Immature natural killer cell (primary cell): ENCODE data around the gene SYK. TPM values are rescaled to one million over a fixed set of nuclear protein-coding genes. Genes with fewer than 3 reads are reported as not detected.

Experiments
- DNase-seq, 3 donors: peaks; one replicate each; pipeline ENCODE4 v3.0.0; 2022; ENCODE audit warnings: mixed read lengths in 1 of 3
- H3K27ac Mint-ChIP-seq, 6 donors: one replicate each; pipeline ENCODE4 v1.8.0; 2020; ENCODE audit warnings: mixed read lengths in 6 of 6, mild to moderate bottlenecking in 5 of 6, inconsistent platforms in 4 of 6, moderate library complexity in 3 of 6
- H3K27me3 Mint-ChIP-seq, 3 donors: one replicate each; pipeline ENCODE4 v1.8.0; 2020 to 2021; ENCODE audit warnings: low read depth in 3 of 3, mild to moderate bottlenecking in 3 of 3, mixed read lengths in 3 of 3, moderate library complexity in 3 of 3, inconsistent platforms in 1 of 3
- H3K36me3 Mint-ChIP-seq, 3 donors: one replicate each; pipeline ENCODE4 v1.8.0; 2020; ENCODE audit warnings: mixed read lengths in 3 of 3, inconsistent platforms in 2 of 3, mild to moderate bottlenecking in 2 of 3
- H3K4me1 Mint-ChIP-seq, 2 donors: one replicate each; pipeline ENCODE4 v1.8.0; 2020; ENCODE audit warnings: inconsistent platforms in 2 of 2, mild to moderate bottlenecking in 2 of 2, mixed read lengths in 2 of 2, moderate library complexity in 1 of 2
- H3K4me3 Mint-ChIP-seq, 5 donors: one replicate each; pipeline ENCODE4 v1.8.0; 2020; ENCODE audit warnings: mild to moderate bottlenecking in 5 of 5, mixed read lengths in 5 of 5, inconsistent platforms in 3 of 5, moderate library complexity in 3 of 5
- H3K9me3 Mint-ChIP-seq, 6 donors: one replicate each; pipeline ENCODE4 v1.8.0; 2020; ENCODE audit warnings: mild to moderate bottlenecking in 6 of 6, mixed read lengths in 6 of 6, inconsistent platforms in 4 of 6, moderate library complexity in 3 of 6
- polyA plus RNA-seq, 3 donors: library from polyadenylated mRNA; unstranded; fragments of 300-500 nt; fragmentation: Illumina TruSeq; gene quantifications; one replicate each; pipeline ENCODE4 v1.2.3, GENCODE V29; 2021

SYK gene
- polyA plus RNA-seq, 3 donors from 2014 or later, result 50.1 to 125 (median 82.6) TPM

GRCh38 chr9:90868555-90868954 lies 66.9 kb downstream of the SYK start:
- no peak for DNase-seq
- peaks cover 9 to 28% of the 10 kb centered on the region in 2 donors for H3K4me1 Mint-ChIP-seq
- no peaks in the 10 kb centered on the region for H3K9me3 Mint-ChIP-seq
- no peak overlapping the region for H3K4me3 Mint-ChIP-seq
- H3K36me3 Mint-ChIP-seq, result peaks cover 6 to 46% (median 9%) of the 10 kb centered on the region in 3 donors
- H3K27me3 Mint-ChIP-seq, result peaks cover 0 to 3% (median 1%) of the 10 kb centered on the region in 3 donors
- H3K27ac Mint-ChIP-seq, result no peak overlapping the region

- Mint-ChIP-seq H3K36me3 (peaks cover 8 to 49% (median 9%) of the 10 kb centered on the region in 3 donors), H3K4me3 (no peak overlapping the region), H3K27me3 (peaks cover 0 to 3% (median 0%) of the 10 kb centered on the region in 3 donors), H3K4me1 (peaks cover 9 to 26% of the 10 kb centered on the region in 2 donors), H3K27ac (no peak overlapping the region), H3K9me3 (no peaks in the 10 kb centered on the region)
- DNase-seq, result no peak
Measured at GRCh38 chr9:90869361-90869760, 67.7 kb downstream of the SYK start.

GRCh38 chr9:90870621-90871326 lies 69.2 kb downstream of the SYK start:
- Mint-ChIP-seq H3K27ac (no peak overlapping the region), H3K36me3 (peaks cover 3 to 46% (median 4%) of the 10 kb centered on the region in 3 donors), H3K4me3 (no peak overlapping the region), H3K27me3 (peaks cover 0 to 3% (median 0%) of the 10 kb centered on the region in 3 donors), H3K4me1 (peaks cover 4 to 21% of the 10 kb centered on the region in 2 donors), H3K9me3 (no peaks in the 10 kb centered on the region)
- DNase-seq, result peak; percentile 35 to 42 (median 39)

DNA sequence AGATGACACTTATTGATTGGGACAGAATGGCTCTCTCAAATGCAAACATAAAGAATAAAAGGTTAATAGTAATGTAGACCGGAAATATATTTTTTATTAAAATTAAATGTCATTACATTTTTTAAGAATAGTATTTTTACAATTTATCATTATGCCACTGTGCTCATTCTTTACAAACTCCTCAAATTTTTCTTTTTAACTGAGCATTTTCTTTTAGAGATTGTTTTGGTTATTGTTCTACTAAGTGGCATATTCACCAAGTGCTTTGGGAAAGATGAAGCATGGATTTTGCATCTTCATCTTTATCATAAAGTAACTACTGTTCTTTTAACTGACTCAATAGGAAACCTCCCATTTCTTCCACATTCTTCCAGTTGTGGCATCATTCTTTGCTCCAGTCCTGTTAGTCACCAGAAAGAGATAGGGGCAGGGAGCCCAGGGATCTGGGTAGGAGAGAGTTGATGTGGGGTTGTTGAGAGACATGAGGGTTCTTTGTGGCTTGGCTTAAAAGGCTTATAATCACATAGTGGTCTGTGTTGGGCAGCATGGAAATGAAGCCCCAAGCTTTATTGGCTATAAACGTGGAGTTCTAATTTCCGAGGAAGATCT lies 69.8 kb downstream of the SYK start:
- Mint-ChIP-seq H3K4me3 (no peak overlapping the region), H3K27ac (no peak overlapping the region), H3K9me3 (no peaks in the 10 kb centered on the region), H3K36me3 (peaks cover 8 to 46% (median 8%) of the 10 kb centered on the region in 3 donors), H3K4me1 (peaks cover 4 to 21% of the 10 kb centered on the region in 2 donors), H3K27me3 (peaks cover 0 to 3% (median 0%) of the 10 kb centered on the region in 3 donors)
- no peak for DNase-seq

DNA sequence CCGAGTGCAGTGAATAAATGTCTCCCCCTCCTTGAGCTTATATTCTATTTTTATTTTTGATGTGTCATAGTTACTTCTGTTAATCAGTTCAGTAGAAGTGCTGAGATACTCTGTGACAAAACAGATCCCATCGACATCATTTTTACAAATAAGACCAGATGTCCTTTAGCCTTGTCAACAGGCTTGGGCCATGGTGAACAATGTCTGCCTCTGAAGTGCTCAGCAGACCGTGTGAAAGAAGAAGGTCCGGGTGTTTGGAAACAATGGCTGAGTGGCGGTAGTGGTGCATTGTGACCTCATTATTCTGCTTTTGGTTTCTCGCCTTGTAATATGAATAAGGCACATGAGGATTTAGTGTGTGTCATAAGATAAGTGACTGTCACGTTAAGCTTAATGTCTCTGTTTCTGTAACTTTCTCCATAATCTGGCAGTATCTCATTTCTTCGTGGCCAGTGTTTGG lies 71.2 kb downstream of the SYK start:
- H3K9me3 Mint-ChIP-seq, result no peaks in the 10 kb centered on the region
- peak overlapping the region in 2 of 6 donors; percentile 15 to 72 for H3K27ac Mint-ChIP-seq
- DNase-seq, result peak in 1 of 3 donors; percentile 11
- peaks cover 6 to 42% (median 8%) of the 10 kb centered on the region in 3 donors for H3K36me3 Mint-ChIP-seq
- peaks cover 0 to 5% (median 0%) of the 10 kb centered on the region in 3 donors for H3K27me3 Mint-ChIP-seq
- H3K4me3 Mint-ChIP-seq, result no peak overlapping the region
- H3K4me1 Mint-ChIP-seq, result peaks cover 4 to 15% of the 10 kb centered on the region in 2 donors

- DNase-seq, result no peak
- Mint-ChIP-seq H3K4me1 (peaks cover 4 to 15% of the 10 kb centered on the region in 2 donors), H3K36me3 (peaks cover 6 to 44% (median 11%) of the 10 kb centered on the region in 3 donors), H3K9me3 (no peaks in the 10 kb centered on the region), H3K27me3 (peaks cover 0 to 2% (median 0%) of the 10 kb centered on the region in 3 donors), H3K27ac (peak overlapping the region in 1 of 6 donors; percentile 72), H3K4me3 (no peak overlapping the region)
Measured at GRCh38 chr9:90873422-90873821, 71.8 kb downstream of the SYK start.

GRCh38 chr9:90874194-90874593 lies 72.6 kb downstream of the SYK start:
- DNase-seq, result peak in 1 of 3 donors; percentile 14
- Mint-ChIP-seq H3K4me1 (peaks cover 4 to 15% of the 10 kb centered on the region in 2 donors), H3K36me3 (peaks cover 6 to 48% (median 15%) of the 10 kb centered on the region in 3 donors), H3K27me3 (peaks cover 0 to 2% (median 0%) of the 10 kb centered on the region in 3 donors), H3K9me3 (no peaks in the 10 kb centered on the region), H3K4me3 (no peak overlapping the region), H3K27ac (peak overlapping the region in 2 of 6 donors; percentile 28 to 31)

GRCh38 chr9:90878562-90878961 lies 76.9 kb downstream of the SYK start:
- Mint-ChIP-seq H3K27me3 (peaks cover 0 to 4% (median 2%) of the 10 kb centered on the region in 3 donors), H3K27ac (no peak overlapping the region), H3K4me3 (no peak overlapping the region), H3K4me1 (peaks cover 4 to 8% of the 10 kb centered on the region in 2 donors), H3K9me3 (no peaks in the 10 kb centered on the region), H3K36me3 (peaks cover 22 to 70% (median 22%) of the 10 kb centered on the region in 3 donors)
- no peak for DNase-seq

DNA sequence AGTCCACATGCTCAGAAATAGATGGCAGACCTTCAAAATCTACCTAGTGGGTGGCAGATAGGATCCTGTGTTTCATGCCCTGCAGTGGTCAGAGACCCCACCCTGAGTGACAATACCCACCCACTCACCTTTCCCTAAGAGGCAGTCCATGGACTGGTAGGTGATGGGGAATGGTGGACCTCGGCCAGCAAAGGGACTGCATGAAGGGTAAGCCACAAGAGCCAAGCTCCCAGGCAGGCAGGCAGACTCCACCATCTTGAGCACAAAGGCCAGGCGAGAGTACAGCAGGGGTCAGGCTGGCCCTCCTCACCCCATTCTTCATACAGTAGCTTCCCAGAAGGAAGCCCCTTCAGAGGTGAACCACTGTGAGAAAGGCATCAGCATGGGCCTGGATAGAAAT lies 78.4 kb downstream of the SYK start:
- peaks cover 0 to 4% (median 2%) of the 10 kb centered on the region in 3 donors for H3K27me3 Mint-ChIP-seq
- H3K9me3 Mint-ChIP-seq, result no peaks in the 10 kb centered on the region
- peaks cover 19 to 60% (median 29%) of the 10 kb centered on the region in 3 donors for H3K36me3 Mint-ChIP-seq
- no peak overlapping the region for H3K4me3 Mint-ChIP-seq
- no peaks in the 10 kb centered on the region for H3K4me1 Mint-ChIP-seq
- no peak for DNase-seq
- H3K27ac Mint-ChIP-seq, result peak overlapping the region in 3 of 6 donors; percentile 22 to 64 (median 26)

DNA sequence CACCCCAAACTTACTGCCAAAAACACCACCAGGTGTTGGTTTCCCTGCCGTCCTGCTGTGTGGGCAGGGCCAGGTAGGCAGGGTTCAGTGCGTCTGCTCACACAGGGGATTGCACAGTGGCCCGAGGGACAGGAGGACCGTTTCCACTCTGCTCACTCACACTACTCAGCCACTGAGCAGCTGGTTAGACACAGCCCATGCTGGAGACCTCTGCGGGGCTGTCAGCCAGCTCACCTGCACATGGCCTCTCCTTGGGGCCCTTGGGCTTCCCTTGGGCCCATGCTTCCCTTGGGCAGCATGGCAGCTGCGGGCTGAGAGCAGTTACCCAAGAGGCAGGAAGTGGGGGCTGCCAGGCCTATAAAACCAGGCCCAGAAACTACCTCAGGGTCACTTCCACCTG lies 79.0 kb downstream of the SYK start:
- H3K4me3 Mint-ChIP-seq, result no peak overlapping the region
- no peaks in the 10 kb centered on the region for H3K4me1 Mint-ChIP-seq
- peaks cover 19 to 63% (median 35%) of the 10 kb centered on the region in 3 donors for H3K36me3 Mint-ChIP-seq
- H3K27ac Mint-ChIP-seq, result peak overlapping the region in 2 of 6 donors; percentile 46 to 64
- H3K27me3 Mint-ChIP-seq, result peaks cover 0 to 4% (median 2%) of the 10 kb centered on the region in 3 donors
- H3K9me3 Mint-ChIP-seq, result no peaks in the 10 kb centered on the region
- no peak for DNase-seq

DNA sequence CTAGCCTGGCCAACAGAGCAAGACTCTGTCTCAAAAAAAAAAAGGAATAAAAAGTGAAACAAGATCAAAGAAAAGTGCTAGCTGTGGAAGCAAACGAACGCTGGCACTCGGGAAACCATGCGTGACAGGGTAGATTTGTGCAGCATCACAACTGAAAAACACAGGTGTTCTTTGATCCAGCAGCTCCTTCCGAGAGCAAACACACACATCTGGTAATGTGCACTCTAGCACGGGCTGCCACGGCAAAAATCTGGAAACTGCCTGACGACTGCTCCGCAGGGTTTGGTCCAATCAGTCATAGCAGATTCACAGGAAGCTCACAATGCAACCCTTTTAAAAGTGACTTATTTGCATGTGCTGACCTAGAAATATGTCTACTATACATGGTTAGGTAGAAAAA lies 80.0 kb downstream of the SYK start:
- H3K36me3 Mint-ChIP-seq, result peaks cover 15 to 63% (median 30%) of the 10 kb centered on the region in 3 donors
- H3K4me1 Mint-ChIP-seq, result no peaks in the 10 kb centered on the region
- no peaks in the 10 kb centered on the region for H3K9me3 Mint-ChIP-seq
- no peak overlapping the region for H3K4me3 Mint-ChIP-seq
- peaks cover 0 to 4% (median 2%) of the 10 kb centered on the region in 3 donors for H3K27me3 Mint-ChIP-seq
- no peak for DNase-seq
- no peak overlapping the region for H3K27ac Mint-ChIP-seq

GRCh38 chr9:90882991-90883600 lies 81.5 kb downstream of the SYK start:
- H3K27ac Mint-ChIP-seq, result peak overlapping the region in 2 of 6 donors; percentile 59 to 66
- H3K4me3 Mint-ChIP-seq, result no peak overlapping the region
- H3K36me3 Mint-ChIP-seq, result peaks cover 14 to 60% (median 31%) of the 10 kb centered on the region in 3 donors
- no peaks in the 10 kb centered on the region for H3K4me1 Mint-ChIP-seq
- DNase-seq, result no peak
- H3K9me3 Mint-ChIP-seq, result no peaks in the 10 kb centered on the region
- H3K27me3 Mint-ChIP-seq, result peaks cover 0 to 4% (median 0%) of the 10 kb centered on the region in 3 donors

- H3K27me3 Mint-ChIP-seq, result peaks cover 0 to 4% (median 0%) of the 10 kb centered on the region in 3 donors
- peaks cover 11 to 60% (median 36%) of the 10 kb centered on the region in 3 donors for H3K36me3 Mint-ChIP-seq
- H3K4me3 Mint-ChIP-seq, result no peak overlapping the region
- no peak for DNase-seq
- H3K27ac Mint-ChIP-seq, result peak overlapping the region in 4 of 6 donors; percentile 40 to 80 (median 62)
- no peaks in the 10 kb centered on the region for H3K4me1 Mint-ChIP-seq
- H3K9me3 Mint-ChIP-seq, result no peaks in the 10 kb centered on the region
Measured at GRCh38 chr9:90883661-90884060, 82.0 kb downstream of the SYK start.
